Right lobe of liver (tissue), 6 donors: ENCODE data around the gene TACR1. TPM values are rescaled to one million over a fixed set of nuclear protein-coding genes. Genes with fewer than 3 reads are reported as not detected.

ENCODE experiments used
- ATAC-seq, 4 donors: fragments of 200-7000 bp; cut with Tn5 transposase; one replicate each; pipeline ENCODE4 v1.9.1; 2020; ENCODE audit warnings: mild to moderate bottlenecking in 4 of 4, moderate library complexity in 4 of 4
- DNase-seq, 3 donors: peaks; one replicate each; pipeline ENCODE4 v3.0.0-alpha.2; 2020
- H3K27ac ChIP-seq, 3 donors: fragments of 200-600 bp; one replicate each; pipeline ENCODE4 v1.8.0; 2022
- H3K27me3 ChIP-seq, 2 donors: fragments of 200-600 bp; one replicate each; pipeline ENCODE4 v1.8.0; 2022
- H3K36me3 ChIP-seq, 4 donors: fragments of 200-600 bp; sonication (generic) in 1 of 4; one replicate each; pipeline versions ENCODE4 v1.5.1 to v1.8.0; 2017 to 2022; ENCODE audit warnings: control low read depth in 1 of 4
- H3K4me1 ChIP-seq, 4 donors: fragments of 200-600 bp; sonication (generic) in 1 of 4; one replicate each; pipeline versions ENCODE4 v1.5.1 to v1.8.0; 2017 to 2022; ENCODE audit warnings: control low read depth in 1 of 4
- H3K4me3 ChIP-seq, 3 donors: fragments of 200-600 bp; one replicate each; pipeline ENCODE4 v1.8.0; 2022
- H3K9me3 ChIP-seq, 4 donors: fragments of 200-600 bp; sonication (generic) in 1 of 4; one replicate each; pipeline versions ENCODE4 v1.5.1 to v1.8.0; 2017 to 2022; ENCODE audit warnings: control low read depth in 1 of 4
- CTCF ChIP-seq, 4 donors: fragments of 200-600 bp in 3 of 4; fragments of 450-650 bp in 1 of 4; IDR thresholded peaks; one replicate each; pipeline versions ENCODE4 v1.5.1 to v1.8.0; 2016 to 2022; ENCODE audit warnings: antibody characterized with exemption in 4 of 4, mild to moderate bottlenecking in 2 of 4
- POLR2A ChIP-seq: fragments of 450-650 bp; IDR thresholded peaks from one replicate; pipeline ENCODE4 v1.6.1; 2017; ENCODE audit warnings: antibody characterized with exemption, mild to moderate bottlenecking
- WGBS: methylation state at CpG from one replicate; pipeline ENCODE4 v1.1.6; 2018; ENCODE audit warnings: low coverage, low lambda C conversion rate; ENCODE audit not compliant: insufficient coverage; ENCODE audit errors: missing lambda C conversion rate; 5-methylcytosine and 5-hydroxymethylcytosine counted together
- intact Hi-C, 2 donors: fragments of 100-400 bp; cut with DNase I; formaldehyde crosslinking; loops; one replicate each; pipeline versions ENCODE4 v1.11.2 to v1.14.1; 2022
- total RNA-seq, 6 experiments: library from RNA; depleted of rRNA in 2 of 6; stranded (reverse); fragments of >200 nt in 2 of 6; fragmentation: NEBNext Ultra II Directional in 3 of 6; extraction: Animal tissue kit (Norgen Biotek cat#: 25700) in 3 of 6; gene quantifications; one replicate each; pipeline versions ENCODE4 v1.1.0 to v1.2.4, GENCODE V29; 2016 to 2023
- donor health status: DM: no; HTN: yes; CAD: no.
- donor health status: DM: no; HTN: no; CAD: no.
- donor health status: DM: no; HTN: no; CAD: no.
- donor health status: DM: no; HTN: yes; CAD: no.
- donor health status: DM: no; HTN: yes; CAD: no.

The TACR1 gene
- total RNA-seq, 6 experiments from 2014 or later, result not detected

- 71% methylated on average over 1 of the region's 1 CpG for WGBS
- DNase-seq (no peak), ATAC-seq (no peak)
- intact Hi-C loops, result no loop called here
- no peak for TF ChIP-seq POLR2A
- TF ChIP-seq CTCF (IDR thresholded peaks at IDR 0.05), result no peak
- Histone ChIP-seq H3K9me3 (no peaks in the 10 kb centered on the region), H3K27ac (no peak overlapping the region), H3K36me3 (no peaks in the 10 kb centered on the region), H3K27me3 (no peaks in the 10 kb centered on the region), H3K4me3 (no peak overlapping the region), H3K4me1 (no peaks in the 10 kb centered on the region)
These were observed 12.0 kb upstream of the TACR1 start for GRCh38 chr2:75211266-75211770.

GRCh38 chr2:75210409-75210808, 11.1 kb upstream of the TACR1 start:
- 89% methylated on average over 2 of the region's 3 CpGs for WGBS
- no peak for ATAC-seq

GRCh38 chr2:75208738-75209137, 9.4 kb upstream of the TACR1 start:
- Histone ChIP-seq H3K36me3 (no peaks in the 10 kb centered on the region), H3K27me3 (no peaks in the 10 kb centered on the region), H3K9me3 (no peaks in the 10 kb centered on the region), H3K27ac (no peak overlapping the region), H3K4me1 (no peaks in the 10 kb centered on the region), H3K4me3 (no peak overlapping the region)
- TF ChIP-seq CTCF (IDR thresholded peaks at IDR 0.05) (no peak), POLR2A (no peak)
- no peak for ATAC-seq
- DNase-seq, result no peak
- intact Hi-C loops, result no loop called here
- WGBS, result 53% methylated on average over 4 of the region's 6 CpGs

More at GRCh38 chr2:75210409-75210808, 11.1 kb upstream of the TACR1 start:
- no peak overlapping the region for H3K27ac ChIP-seq
- no peaks in the 10 kb centered on the region for H3K36me3 ChIP-seq
- DNase-seq, result no peak
- H3K4me3 ChIP-seq, result no peak overlapping the region
- TF ChIP-seq POLR2A, result no peak
- TF ChIP-seq CTCF (IDR thresholded peaks at IDR 0.05), result no peak
- no peaks in the 10 kb centered on the region for H3K4me1 ChIP-seq
- no peaks in the 10 kb centered on the region for H3K27me3 ChIP-seq
- H3K9me3 ChIP-seq, result no peaks in the 10 kb centered on the region
- intact Hi-C loops, result no loop called here

- Histone ChIP-seq H3K36me3 (no peaks in the 10 kb centered on the region), H3K4me1 (peaks cover 0 to 9% (median 2%) of the 10 kb centered on the region in 4 donors), H3K9me3 (no peaks in the 10 kb centered on the region), H3K27me3 (peaks cover 0 to 18% of the 10 kb centered on the region in 2 donors), H3K4me3 (no peak overlapping the region), H3K27ac (no peak overlapping the region)
- intact Hi-C loops, result no loop called here
- 66% methylated on average over 3 of the region's 3 CpGs for WGBS
- ATAC-seq (no peak), DNase-seq (no peak)
- TF ChIP-seq CTCF (IDR thresholded peaks at IDR 0.05) (no peak), POLR2A (no peak)
These were observed 5.5 kb upstream of the TACR1 start for GRCh38 chr2:75204833-75205232.

GRCh38 chr2:75202359-75202758, 3.0 kb upstream of the TACR1 start:
- TF ChIP-seq POLR2A (no peak), CTCF (IDR thresholded peaks at IDR 0.05) (no peak)
- Histone ChIP-seq H3K27me3 (peaks cover 7 to 18% of the 10 kb centered on the region in 2 donors), H3K36me3 (no peaks in the 10 kb centered on the region), H3K4me1 (peaks cover 0 to 16% (median 7%) of the 10 kb centered on the region in 4 donors), H3K27ac (no peak overlapping the region), H3K9me3 (no peaks in the 10 kb centered on the region), H3K4me3 (no peak overlapping the region)
- ATAC-seq, result no peak
- 28% methylated on average over 2 of the region's 2 CpGs for WGBS
- intact Hi-C loops, result no loop called here
- DNase-seq, result no peak
